ENCODE data around the gene CD3D.
"Not testable (repeated sequence)": the region's sequence is repeated elsewhere in the genome, so short reads cannot be mapped to it uniquely, and the experiment has no call there.

The CD3D gene

GRCh38 chr11:118339281-118339961 lies 3.1 kb downstream of the CD3D start:
- no peak for DNase-seq (ENCODE audit: low read depth)

- no peak for DNase-seq (ENCODE audit: low read depth)
Measured at GRCh38 chr11:118338637-118339061, 3.9 kb downstream of the CD3D start.

- no peak for DNase-seq (ENCODE audit: low read depth)
Measured at GRCh38 chr11:118334745-118335144, 7.8 kb downstream of the CD3D start.

- DNase-seq (ENCODE audit: low read depth), result no peak
Measured at GRCh38 chr11:118328745-118329144, 13.8 kb downstream of the CD3D start.

- DNase-seq (ENCODE audit: low read depth), result no peak
Measured at GRCh38 chr11:118325283-118325682, 17.2 kb downstream of the CD3D start.

GRCh38 chr11:118322721-118323120 lies 19.8 kb downstream of the CD3D start:
- no peak for DNase-seq (ENCODE audit: low read depth)

- no peak for DNase-seq (ENCODE audit: low read depth)
Measured at GRCh38 chr11:118321386-118322082, 21.0 kb downstream of the CD3D start.

GRCh38 chr11:118320515-118320914 lies 22.0 kb downstream of the CD3D start:
- DNase-seq (ENCODE audit: low read depth), result no peak

- DNase-seq (ENCODE audit: low read depth), result no peak
Measured at GRCh38 chr11:118319337-118319707, 23.2 kb downstream of the CD3D start.

GRCh38 chr11:118318581-118319336 lies 23.7 kb downstream of the CD3D start:
- DNase-seq (ENCODE audit: low read depth), result no peak

GRCh38 chr11:118318124-118318523 lies 24.4 kb downstream of the CD3D start:
- no peak for DNase-seq (ENCODE audit: low read depth)

- no peak for DNase-seq (ENCODE audit: low read depth)
Measured at GRCh38 chr11:118314988-118315411, 27.5 kb downstream of the CD3D start.

GRCh38 chr11:118313242-118313641 lies 29.3 kb downstream of the CD3D start:
- DNase-seq (ENCODE audit: low read depth), result no peak

GRCh38 chr11:118312328-118312727 lies 30.2 kb downstream of the CD3D start:
- no peak for DNase-seq (ENCODE audit: low read depth)

- no peak for DNase-seq (ENCODE audit: low read depth)
Measured at GRCh38 chr11:118311518-118311917, 31.0 kb downstream of the CD3D start.

GRCh38 chr11:118310781-118311485 lies 31.6 kb downstream of the CD3D start:
- DNase-seq (ENCODE audit: low read depth), result no peak

GRCh38 chr11:118310271-118310670 lies 32.2 kb downstream of the CD3D start:
- no peak for DNase-seq (ENCODE audit: low read depth)

GRCh38 chr11:118308995-118309528 lies 33.4 kb downstream of the CD3D start:
- not testable (repeated sequence) for DNase-seq (ENCODE audit: low read depth)

- no peak for DNase-seq (ENCODE audit: low read depth)
Measured at GRCh38 chr11:118306556-118306955, 35.9 kb downstream of the CD3D start.

GRCh38 chr11:118305726-118306125 lies 36.8 kb downstream of the CD3D start:
- DNase-seq (ENCODE audit: low read depth), result no peak

GRCh38 chr11:118304568-118305248 lies 37.8 kb downstream of the CD3D start, which contains the start of gene CD3E:
Gene CD3E, plus strand, starts transcription at chr11:118304730. Its CDS starts 223 bp downstream, at chr11:118304953.
- DNase-seq (ENCODE audit: low read depth), result no peak
